ENCODE results near the gene ANAPC15.
A peak's percentile ranks its signal among the peaks of the same experiment; 100 is the strongest.

Gene ANAPC15

DNA sequence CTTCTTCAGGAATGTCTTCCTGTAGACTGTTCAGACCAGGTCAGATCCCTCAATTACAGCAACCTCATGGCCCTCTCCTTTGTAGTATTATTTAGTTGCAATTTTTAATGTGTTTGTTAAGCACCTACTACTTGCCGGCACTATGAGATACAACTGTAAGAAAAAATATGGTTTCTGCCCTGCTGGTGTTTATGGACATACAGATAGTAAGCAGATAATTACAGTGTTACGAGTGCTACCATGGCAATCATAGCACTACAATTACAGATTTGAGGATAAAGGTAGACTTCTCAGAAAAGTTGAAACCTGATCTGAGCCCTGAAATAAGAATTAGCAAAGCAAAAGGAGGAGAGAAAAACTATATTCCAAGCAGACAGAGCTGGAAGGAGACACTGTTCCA lies 29.1 kb downstream of the ANAPC15 start:
- no peak for DNase-seq

DNA sequence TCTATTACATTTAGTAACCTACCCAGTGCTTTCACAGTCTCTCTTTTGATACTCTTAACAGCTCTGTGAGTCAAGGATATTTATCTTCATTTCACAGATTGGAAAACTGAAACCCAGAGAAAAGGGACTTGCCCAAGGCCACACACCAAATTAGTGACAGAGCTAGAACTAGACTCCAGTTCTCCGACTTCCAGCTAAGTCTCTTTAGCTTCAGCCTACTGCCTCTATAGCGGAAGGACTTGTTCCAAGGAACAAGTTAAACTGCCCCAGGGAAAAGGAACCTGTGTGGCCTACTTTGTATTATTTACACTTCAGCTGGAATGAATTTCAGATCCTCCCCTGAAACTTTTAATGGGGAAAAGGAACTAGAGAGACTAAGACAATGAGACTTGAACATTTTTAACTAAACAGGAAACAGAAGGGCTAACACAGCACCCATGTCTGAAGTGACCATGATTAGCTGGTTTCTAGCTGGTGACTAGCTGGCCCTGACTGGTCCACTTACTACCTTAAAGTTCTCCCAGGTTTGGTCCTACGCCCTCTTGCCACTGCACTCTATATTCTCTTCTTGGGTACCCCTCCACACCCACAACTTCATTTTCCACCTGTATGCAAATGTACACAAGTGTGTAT lies 30.6 kb downstream of the ANAPC15 start:
- DNase-seq: peak in 1 of 2 experiments; percentile 13

GRCh38 chr11:72081184-72081644 lies 31.3 kb downstream of the ANAPC15 start:
- DNase-seq: no peak

DNA sequence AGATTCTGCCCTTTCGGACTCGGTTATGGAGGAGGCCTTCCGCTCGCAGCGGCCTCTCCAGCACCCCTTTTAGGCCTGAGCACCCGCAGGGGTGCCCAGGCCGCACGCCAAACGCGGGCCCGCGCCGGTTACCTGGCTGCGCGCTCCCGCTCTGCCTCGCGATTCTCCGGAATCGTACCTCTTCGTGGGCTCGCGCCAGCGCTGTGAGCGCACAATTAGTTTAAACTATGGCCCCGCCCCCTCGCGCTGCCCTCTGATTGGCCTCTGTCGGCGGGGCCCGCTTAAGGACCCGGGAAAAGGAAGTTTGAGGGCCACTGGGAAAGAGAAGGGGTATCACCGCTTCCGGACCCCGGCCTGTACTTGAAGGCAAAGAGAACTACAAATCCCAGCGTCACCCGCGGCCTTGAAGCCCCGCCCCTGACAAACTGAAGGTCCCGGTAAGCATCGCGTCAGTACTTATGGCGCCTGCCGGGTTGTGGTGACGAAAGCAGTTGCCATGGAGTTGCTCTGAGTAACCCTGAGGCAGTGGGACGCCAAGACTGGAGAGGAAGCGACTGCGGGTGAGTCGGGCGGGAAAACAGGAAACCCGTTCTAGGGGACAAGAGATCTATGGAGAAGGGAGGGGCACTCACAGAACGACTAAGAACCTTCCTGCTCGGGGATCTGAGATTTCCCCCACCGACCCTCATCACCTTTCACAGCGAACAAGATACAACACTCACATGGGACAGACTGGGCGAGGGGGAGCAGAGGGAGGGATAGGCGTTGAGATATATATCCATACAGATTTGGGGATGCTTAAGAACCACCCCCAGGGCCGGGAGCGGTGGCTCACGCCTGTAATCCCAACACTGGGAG lies 31.9 kb downstream of the ANAPC15 start, which contains the start of the genes LRRC51 and NUMA1:
Gene LRRC51 (plus strand): TSS at position 525 of the 858 bp plus-strand sequence. CDS start 8,234 bp downstream, outside the sequence.
Gene NUMA1 (minus strand): TSS at position 217 of the 858 bp plus-strand sequence. CDS start 44,599 bp downstream, outside the sequence.
- peak; percentile 100 for DNase-seq

GRCh38 chr11:72079819-72080325 lies 32.6 kb downstream of the ANAPC15 start:
- no peak for DNase-seq

DNA sequence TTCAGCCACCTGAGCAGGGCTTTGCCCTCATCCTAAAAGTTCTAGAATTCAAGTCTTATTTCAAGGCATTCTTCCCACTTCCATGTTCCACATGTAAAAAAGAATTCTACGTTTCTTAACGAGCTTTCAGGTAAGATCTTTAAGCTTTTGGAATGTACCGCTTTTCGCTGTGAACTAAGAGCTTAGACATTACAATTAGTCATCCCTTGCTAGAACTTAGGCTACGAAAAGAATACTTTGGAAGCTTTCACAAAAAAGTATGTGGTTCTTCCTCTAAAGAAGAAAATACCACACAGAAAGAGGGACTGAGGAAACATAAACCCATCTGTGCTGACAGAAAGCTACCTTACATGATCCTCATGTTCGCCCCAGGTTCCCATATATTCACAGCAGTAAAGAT lies 34.0 kb downstream of the ANAPC15 start:
- DNase-seq: no peak

GRCh38 chr11:72075756-72076155 lies 36.7 kb downstream of the ANAPC15 start:
- no peak for DNase-seq

- no peak for DNase-seq
These were observed 37.4 kb downstream of the ANAPC15 start for GRCh38 chr11:72075109-72075508.

DNA sequence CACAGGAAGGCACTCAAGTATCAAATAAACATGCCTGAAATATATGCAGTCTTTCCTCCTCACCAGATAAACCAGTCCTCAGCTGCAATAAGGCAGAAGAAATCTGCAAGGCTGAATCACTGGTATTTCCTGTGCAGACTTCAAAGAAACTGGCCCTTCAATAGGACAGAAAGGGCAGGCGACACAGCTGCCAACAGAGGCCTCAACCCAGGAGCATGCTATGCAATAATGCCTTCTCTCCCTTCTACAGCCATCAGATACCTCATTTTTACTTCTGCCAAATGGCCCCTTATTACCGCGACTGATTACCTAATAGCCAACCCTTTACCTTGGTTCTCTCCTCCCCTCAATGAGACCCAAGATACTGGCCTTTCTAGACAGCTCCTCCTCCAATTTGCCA lies 40.1 kb downstream of the ANAPC15 start:
- no peak for DNase-seq

DNA sequence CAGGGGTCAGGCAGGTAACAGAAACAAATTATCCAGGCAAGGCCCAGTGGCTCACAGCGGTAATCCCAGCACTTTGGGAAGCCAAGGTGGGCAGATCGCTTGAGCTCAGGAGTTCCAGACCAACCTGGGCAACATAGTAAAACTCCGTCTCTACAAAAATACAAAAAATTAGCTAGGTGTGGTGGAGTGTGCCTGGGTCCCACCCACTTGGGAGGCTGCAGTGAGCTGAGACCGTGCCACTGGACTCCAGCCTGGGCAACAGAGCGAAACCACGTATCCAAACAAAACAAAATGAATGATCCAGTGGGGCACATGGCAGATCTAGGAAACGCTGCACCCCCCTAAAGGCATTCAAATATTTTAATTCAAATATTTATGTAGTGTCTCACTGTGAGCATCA lies 42.0 kb downstream of the ANAPC15 start:
- no peak for DNase-seq

DNA sequence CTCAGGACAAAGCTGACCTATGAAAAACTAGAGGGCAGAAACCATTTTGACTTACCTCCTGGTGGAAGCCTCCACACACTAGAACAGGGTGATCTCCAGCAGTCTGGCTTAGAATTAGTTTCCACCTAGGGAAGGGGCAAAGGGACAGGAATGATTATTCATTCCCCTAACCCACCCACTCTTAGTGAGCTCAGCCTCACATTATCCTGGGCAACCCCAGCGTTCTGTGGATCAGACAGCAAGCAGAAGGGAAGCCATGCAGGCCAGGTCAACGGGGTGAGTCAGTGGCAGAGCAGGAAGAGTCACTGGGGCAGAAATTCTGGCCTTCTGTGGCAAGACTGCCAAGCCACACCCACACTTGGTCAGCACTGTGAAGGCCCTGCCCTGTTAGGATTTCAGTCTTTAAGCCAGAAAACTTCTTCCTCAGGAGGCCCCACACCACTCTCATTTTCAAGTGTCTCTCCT lies 42.7 kb downstream of the ANAPC15 start:
- no peak for DNase-seq

- no peak for DNase-seq
These were observed 43.3 kb downstream of the ANAPC15 start for GRCh38 chr11:72069200-72069599.

- no peak for DNase-seq
These were observed 44.8 kb downstream of the ANAPC15 start for GRCh38 chr11:72067676-72068075.

DNA sequence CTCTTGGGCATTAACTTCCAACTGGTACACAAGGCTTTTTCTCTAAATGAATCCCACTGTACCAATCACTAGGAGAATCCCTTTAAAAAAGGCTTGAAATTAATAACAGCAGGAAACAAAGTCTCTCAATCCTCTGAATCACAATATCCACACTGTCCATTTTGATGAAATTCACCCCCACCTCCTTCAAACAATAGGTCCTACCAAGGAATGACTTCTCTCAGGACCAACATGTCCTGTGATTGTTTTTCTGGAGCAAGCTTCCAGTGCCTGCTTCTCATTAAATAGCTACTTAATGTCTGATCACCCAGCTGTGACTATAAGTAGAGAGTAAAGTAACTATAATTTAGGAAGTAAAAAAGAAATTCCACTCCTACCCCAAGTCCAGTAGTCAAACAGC lies 45.2 kb downstream of the ANAPC15 start:
- DNase-seq: no peak

- no peak for DNase-seq
These were observed 45.6 kb downstream of the ANAPC15 start for GRCh38 chr11:72066855-72067254.

- DNase-seq: no peak
These were observed 50.6 kb downstream of the ANAPC15 start for GRCh38 chr11:72061739-72062396.

Data from SHP77 (cell line).